ENCODE results near the gene PIEZO2.

PIEZO2 gene

DNA sequence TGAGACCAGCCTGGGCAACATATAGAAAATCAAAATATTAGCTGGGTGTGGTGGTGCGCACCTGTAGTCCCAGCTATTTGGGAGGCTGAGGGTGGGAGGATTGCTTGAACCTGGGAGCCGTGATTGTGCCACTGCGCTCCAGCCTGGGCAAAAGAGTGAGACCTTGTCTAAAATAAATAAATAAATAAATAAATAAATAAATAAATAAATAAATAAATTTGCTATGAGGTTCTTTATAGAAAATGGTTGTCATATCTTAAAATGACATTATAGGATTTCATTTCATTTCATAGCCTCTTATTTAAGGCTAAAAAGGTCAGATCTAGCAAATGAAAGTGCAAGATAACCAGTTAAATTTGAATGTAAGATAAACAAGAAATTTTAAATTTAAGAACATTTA, 430.6 kb downstream of the PIEZO2 start:
- no peak for DNase-seq

DNA sequence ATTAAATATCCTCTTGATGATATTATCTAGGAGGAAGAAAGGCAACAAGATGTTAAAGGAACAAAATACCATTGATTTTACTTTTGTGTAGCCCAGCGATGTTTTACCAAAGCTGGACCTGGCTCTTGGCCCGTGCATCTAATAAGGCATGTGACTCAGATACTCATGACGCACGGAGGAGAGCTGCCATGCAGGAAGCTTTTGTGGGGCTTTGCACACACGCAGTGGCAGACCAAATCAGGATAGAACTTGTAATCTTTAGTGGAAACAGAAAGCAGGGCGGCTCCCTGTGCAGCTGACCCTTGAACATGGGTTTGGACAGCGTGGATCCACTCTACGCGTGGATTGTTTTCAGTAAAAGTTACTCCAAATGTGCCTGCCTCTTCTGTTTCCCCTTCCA, 433.6 kb downstream of the PIEZO2 start:
- DNase-seq: no peak

DNA sequence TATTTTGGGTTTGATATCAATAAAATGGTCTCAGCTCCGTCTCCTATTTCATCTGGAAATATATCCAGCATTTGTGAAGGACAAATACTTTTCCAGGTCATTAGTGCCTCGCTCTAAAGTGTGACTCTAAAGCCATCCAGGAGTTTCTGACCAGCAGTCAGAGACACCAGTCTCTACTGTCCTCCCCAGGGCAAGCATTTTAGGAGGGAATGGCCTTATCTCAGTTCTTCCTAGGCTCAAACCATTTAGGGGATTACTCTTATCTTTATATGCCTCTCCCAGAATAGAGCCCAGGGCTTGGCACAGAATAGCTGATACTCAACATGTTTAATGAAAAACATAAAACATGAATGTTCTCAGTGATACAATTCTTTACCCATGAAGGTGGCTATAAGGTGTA, 436.0 kb downstream of the PIEZO2 start:
- DNase-seq: no peak

DNA sequence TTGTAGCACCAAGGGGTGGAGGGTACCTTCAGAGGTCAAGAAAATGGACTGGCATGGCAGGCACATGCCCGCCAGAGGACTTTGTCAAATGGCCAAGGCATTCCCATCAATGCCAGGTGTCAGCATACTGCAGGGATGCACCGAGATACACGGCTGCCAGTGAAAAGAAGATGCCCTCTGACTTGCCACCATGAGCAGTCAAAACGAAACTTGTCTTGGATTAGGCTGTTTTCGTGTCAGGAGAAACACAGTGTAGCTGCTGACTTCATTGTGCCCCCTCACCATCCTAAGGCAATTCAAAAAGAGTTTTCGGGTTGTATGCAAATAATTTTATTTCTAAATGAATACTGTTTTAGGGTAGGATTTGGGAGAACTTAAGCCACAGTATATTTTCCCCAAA, 442.1 kb downstream of the PIEZO2 start:
- no peak for DNase-seq

DNA sequence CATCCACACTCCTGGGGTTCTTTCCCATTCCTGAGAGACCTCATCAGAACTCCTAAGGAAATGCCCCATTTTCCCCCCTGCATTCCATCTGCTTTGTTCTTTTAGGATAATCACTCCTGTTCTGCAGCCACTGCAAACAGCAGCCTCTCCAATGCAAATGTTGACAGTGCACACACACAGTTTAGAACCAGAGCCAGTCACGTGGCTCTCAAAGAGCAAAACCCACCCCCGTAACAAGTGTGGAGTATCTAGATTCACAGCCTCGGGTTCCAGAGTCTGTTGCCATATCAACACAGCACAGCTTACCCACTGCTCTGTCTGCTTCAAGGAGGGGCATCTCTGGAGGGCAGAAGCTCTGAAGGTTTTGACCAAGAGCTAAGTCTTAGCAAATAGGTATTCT, 443.6 kb downstream of the PIEZO2 start:
- DNase-seq: no peak

DNA sequence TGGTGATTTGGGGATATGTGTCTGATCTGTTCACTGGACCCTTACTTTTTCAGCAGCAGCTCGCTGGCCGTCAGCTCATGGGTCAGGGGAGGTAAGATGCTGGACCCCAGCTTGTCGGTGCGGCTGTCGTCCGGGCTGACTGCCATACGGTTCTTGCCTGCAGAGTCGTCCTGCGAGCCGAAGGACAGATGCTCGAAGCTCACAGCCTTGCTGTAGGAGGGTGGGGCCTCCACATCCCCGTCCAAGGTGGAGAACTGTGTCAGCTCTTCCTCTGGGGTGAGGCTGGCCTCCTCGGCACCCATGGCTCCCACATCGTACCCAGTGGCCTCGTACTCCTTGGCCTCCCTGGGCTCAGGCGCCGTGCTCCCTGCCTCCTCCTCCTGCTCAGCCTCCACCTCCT, 444.1 kb downstream of the PIEZO2 start:
- DNase-seq: no peak

DNA sequence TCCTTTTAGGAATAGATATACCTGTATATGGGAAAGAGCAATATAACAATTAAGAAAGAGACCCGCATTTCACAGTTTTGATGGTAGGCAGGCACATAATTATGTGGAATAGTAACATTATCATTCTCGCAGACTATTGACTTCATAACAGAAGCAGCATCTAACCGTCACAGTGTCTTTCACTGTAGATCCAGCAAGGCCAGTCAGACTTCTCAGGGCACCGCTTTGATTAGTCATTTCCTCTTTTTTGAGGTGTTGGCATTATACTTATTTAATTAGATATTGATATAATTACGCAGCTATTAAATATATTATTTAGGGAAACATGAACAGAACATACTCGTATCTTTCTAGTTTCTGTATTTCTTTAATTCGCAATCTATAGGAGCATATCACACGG, 447.2 kb downstream of the PIEZO2 start:
- no peak for DNase-seq

DNA sequence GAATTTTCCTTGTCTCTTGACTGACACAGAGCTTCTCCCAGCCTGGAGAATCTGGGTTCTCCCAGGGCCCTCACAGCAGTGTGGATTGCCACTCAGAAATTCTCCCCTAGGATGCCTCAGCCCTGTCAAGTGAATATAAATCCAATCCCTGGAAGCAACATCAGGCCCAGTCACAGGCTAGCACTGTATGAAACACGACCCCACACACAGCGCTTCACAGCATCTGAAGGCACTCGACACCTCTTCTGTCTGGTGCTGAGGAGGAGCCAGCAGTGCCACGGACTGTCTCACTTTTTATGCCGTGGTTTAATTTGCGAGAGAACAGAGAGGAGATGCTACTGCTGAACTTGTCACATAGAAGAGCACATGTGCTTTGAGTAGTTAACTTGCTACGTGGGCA, 459.0 kb downstream of the PIEZO2 start:
- no peak for DNase-seq

DNA sequence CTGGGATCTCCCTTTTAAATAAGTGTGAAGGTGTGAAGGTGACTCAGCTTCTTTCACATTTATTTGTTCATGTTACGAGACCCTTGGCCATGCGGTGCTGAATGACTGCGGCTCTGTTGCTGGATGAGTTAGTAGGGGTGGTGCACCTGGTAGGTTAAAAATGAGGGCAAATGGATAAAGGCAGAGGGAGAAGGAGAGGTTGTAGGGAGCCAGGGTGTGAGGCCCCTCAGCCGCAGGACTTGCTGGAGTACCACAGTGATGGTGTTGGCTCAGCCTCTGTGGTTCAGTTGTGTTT, 459.4 kb downstream of the PIEZO2 start:
- no peak for DNase-seq

DNA sequence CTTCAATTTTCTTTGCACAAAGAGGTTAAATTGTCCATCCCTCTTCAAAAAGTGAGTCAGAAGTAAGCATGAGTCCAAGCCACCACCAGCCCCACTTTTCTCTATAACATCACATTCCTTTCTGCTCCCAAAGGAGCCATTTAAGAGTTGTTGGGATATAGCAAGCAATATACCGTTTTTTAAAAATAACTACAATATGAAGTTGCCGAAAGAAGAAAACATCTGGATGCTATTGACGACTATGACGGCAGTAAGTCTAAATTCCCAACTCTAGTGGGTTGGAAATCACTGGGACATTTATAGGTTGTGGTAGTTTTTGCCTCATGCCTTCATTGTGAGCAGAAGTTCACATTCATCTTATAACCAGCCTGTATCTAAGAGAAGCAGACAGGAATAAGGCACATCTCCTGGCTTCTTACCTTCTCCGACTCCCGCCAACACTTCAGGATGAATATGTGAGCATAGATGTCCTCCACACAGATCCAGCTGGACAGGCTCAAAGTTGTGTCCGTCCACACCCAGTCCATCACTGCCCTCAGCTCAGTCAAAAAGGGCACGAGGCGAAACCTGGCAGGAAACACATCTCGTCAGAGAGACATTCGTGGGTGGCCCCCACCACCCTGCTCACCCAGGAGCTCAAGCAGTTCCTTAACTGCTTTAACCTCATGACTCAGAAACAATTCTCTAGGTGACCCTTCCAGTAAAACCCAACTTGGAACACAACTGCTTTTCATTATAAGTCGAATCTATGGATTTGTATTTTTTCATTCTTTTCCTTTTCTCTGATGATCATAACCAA, 459.9 kb downstream of the PIEZO2 start:
- DNase-seq: no peak

DNA sequence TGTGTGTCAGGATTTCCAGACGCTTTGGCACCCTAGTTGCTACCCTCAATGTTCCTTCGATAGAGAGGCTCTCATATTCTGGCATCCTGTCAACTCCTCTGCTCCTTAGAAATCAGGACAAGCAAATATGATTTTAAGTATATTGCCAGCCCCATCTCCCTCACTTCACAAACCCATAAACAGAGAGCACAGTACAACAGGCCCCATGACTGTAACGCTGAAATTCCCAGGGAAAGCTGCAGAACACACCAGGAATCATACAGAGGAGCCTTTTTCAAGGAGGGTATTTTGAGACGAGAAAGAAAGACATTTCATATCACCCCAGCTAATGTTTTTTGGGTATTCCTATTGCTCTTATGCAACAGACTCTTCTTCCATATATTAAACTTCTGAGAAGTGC, 460.6 kb downstream of the PIEZO2 start:
- DNase-seq: no peak

DNA sequence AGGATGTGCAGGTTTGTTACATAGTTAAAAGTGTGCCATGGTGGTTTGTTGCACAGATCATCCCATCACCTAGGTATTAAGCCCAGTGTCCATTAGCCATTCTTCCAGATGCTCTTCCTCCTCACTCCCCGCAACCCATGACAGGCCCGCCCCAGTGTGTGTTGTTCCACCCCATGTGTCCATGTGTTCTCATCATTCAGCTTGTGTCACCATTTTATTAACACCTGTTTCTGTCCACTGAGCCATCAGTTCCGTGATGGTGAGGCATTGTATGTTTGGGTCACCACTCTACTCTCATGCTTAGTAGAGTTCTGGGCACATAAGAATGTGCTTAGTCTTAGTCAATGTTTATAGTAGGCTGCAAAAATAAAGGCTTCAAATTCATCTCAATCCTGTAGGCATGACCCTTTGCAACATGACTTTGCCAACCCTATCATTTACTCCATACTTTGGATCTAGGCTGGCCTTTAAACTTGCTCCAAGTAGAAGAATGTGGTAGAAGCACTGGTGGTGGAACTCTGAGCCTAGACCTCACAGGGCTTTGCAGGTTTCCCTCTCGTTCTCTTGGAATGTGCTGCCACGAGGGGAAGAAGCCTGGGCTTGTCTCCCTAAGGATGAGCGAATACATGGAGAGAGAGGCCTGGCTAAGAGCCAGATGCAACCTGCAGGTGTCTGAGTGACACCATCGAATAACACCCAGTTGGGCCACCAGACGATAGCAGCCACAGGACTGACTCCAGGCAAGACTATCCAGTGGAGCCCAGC, 462.0 kb downstream of the PIEZO2 start:
- DNase-seq: no peak

DNA sequence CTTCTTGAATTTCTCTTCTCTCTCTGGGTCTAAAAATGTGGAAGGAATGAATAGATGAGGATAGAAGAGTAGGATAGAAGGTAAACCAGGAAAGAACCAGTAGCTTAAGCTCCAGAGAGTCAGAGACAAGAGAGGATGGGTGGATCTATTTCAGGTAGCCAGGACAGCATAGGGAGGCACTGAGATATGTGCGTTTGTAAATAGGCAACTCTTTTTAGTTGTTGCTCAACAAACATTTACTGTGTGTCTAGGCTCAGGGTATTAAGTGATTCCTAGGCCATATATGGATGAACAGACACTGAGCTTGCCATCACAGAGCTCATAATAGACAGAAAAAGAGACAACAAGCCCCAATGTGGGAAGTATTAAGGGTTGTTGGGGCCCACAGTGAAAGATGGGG, 463.1 kb downstream of the PIEZO2 start:
- DNase-seq: no peak

DNA sequence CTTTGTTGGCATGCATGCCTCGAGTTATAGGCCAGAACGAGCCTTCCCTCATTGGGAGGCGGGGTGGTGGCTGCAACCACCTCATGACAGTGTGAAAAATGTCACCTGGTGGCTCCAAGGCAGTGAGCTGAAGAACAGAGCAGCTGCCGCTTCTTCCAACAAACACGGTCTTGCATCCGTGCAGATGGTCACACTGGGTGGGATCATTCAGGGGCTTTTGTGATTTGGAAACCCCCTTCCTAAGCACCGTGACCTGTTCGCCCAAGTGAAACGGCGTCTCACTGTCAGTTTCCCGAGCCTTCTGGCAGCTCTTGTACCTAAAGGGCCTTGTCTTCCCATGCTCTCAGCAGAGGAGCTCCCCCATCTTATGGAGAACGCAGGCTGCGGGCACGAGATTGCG, 463.9 kb downstream of the PIEZO2 start:
- DNase-seq: no peak

DNA sequence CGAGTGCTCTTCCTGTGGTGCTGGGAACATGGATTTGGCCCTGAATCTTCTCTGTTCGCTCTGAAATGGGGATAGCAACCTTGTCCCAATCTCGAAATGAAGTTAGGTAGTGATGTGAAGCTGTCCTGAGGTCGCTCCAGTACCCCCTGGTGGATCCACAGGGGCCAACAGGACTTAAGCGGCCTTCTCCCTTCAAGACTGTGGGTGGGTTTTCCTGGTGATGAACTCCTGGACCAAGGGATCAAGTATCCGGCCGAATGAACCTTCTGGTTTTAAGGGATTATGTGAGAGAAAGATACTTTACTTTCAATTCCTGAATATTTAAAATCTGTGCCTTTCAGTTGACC, 467.0 kb downstream of the PIEZO2 start:
- DNase-seq: no peak

DNA sequence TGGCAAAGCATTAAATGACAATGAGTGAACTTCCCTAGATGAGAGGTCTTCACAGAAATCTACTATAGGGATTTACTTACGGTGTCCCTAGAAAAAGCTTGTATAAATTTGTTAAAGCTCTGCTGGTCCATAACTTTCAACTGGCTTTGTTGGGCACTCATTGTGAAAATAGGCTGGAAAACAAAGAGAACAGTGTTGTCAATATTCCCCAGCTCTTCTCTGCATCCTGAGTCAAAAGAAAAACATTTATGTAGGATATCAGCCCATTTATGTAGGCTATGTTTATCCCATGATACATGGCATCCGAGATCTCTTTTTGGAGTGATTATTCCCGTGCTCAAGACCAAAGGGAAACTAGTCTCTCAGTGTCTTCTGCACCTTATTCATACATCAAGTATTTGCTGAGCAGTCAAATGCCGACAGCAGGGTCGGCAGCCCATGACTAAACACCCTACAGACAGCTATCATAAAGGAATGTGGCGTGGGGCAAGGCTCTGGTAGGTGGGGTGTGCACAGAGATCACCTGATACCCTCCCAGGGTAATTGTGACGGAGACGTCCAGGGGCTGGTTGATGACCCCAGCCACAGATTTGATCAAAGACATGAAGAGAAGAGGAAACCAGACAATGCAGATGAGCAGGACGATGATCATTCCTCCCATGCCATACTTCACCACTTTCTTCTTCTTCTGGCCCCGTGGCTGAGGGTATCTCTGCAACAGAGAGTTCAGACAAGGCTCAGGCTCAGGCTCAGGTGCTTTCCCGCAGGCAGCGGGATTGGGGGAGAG, 467.6 kb downstream of the PIEZO2 start:
- no peak for DNase-seq

DNA sequence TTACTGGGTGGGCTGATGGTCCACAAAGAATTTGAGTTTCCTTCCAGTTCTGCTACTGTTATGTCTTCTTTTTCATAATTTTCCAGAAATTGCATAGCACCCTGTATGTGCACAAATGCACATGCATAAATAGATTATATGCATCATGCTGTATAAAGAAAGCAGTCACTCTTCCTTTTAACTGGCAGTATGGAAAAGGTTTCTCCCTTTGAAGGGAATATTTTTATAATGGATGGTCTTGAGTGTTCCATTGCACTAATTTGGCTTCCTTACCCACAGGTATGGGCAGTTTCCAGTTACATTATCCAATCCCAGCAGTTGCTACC, 469.1 kb downstream of the PIEZO2 start:
- DNase-seq: no peak

DNA sequence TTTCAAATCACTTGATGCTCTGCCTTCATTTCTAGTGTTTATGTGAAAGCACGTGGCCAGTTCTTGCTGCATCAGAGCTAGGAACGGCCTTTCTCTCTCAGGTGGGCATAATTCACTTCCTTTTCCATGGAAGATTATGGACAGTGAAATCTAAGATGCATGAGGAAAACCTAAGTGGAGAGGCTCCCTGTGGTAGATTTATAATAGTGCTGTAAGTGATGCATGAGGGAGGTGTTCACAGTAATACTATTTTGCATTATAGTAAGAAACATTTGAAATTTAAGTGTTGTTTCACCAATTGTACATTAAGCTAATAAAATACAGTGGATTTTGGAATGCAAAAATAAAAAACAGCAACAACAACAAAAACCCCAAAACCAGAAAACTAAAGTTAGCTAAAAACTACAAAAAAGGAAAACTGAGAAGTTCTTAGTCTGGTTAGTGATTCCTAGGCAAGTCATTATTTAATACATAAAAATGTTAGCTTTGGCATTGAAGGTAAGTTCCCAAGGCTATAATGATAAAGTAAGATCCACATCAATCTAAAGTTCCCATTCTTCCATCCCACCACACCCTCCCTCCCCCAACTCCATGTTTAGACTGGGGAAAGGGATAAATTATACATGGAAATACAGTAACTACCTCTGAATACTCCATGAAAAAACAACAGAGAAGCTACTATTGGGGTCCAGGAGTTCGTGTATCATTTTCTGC, 469.7 kb downstream of the PIEZO2 start:
- DNase-seq: no peak

DNA sequence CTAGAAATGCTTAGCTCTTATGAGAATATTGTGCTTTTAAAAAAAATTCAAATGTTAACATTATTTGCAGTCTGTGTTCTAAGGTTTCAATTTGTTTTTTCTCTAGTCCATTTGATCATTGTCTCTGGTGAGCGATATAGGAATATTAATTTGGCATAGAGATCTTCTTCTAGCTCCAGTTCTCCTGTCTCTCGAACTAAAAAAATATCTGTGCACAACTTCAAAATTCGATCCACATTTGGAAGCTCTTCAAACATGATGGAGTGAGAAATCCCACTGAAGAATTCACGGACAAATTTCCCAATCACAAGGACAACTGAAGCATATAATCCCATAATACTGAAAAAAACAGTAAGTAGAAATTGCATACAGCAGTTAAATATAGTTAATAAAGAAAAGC, 477.9 kb downstream of the PIEZO2 start:
- DNase-seq: no peak

DNA sequence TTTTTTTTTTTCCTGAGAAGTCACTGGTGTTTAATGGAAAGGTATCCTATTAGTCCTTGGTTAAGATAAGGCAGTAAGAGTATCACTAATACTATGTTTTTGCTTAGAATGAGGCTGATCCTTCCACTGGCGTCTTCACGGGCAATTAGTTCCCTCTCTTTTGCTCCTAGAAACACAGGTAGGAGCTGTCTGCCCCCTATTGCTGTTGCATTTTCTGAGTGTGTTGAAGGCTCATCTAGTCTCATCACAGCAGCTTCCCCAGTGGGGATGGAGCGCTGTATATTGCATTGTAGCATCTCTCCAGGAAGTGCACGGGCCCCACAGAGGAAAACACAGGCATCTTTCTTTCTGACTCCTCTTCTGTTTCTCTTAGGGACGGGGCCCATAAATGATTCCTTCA, 478.5 kb downstream of the PIEZO2 start:
- no peak for DNase-seq

DNA sequence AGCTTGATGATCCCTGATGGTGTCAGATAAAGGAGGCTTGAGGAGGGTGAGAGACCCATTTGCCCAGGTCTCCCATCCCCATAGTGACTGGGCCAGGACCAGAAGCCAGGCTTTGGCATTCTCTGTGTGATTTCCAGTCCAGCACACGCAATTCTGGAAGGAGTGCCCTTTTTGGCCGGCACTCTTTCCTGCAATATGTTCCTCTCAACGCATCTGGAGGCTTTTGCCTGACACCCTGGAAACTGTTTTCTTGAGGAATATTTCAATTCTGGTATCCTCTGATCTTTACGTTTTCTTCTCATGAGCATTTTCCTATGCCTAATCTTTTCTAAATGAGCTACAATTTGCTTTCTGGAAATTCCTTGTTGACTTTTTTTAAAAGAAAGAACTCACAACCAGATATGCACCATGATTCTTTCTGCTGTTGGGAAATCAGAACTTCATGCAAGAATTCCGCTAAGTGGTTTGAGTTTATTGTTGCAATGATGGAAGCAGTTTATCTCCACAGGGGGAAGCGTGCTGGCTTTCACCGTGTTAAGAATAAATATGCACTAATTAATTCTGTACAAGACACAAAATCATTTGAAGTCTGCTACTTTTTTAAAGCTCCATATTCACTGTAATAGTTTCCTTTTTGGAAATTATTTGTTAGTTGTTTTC, 479.8 kb downstream of the PIEZO2 start:
- no peak for DNase-seq

DNA sequence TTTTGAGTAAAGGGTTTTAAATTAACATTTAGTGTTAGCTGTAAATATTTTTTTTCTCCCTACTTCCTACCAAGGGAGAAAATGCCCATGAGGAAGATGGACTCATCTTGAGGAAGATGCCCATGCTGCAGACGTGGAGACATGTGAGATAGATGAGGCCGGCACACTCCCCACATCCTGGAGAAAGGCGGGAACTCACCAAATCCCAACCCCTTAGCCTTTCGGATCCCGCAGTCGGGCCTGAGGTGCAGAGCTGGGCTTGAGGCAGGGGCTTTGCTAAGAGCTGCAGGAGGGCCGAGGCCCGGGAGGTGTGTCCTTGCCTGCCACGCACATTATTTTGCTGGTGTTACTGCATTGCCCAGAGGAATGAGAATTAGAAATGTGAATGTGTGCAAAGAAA, 485.6 kb downstream of the PIEZO2 start:
- no peak for DNase-seq

DNA sequence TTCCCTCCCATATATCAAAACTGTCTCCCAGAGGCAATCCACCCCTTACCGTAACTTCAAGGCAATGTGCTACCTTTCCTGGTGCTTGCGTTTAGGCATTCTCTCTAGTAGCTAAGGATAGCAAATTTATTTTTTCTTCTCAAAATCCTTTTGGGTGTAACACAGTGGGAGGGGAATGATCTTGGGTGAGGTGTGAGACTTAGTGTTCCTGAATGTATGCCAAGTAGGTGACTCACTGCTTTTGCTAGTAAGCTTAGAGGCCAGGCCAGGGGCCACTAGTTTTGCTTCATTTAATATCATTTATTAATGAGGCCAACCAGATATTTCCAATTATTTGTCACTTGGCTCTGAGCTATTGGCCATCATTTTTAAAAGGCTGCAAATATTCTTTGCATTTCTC, 488.1 kb downstream of the PIEZO2 start:
- DNase-seq: no peak
